Endothelial cell of umbilical vein (primary cell): ENCODE data around the gene SRPK1. TPM values are rescaled to one million over a fixed set of nuclear protein-coding genes. Genes with fewer than 3 reads are reported as not detected.

ENCODE experiments used
- BruUV-seq: library from RNA; stranded (reverse); fragments of 400-500 nt; replicated peaks from 2 replicates; lab custom pipeline; 2021; lab: Mats Ljungman, UMichigan
- CTCF ChIA-PET: fragments of 300-600, 350-600 bp; sonication (Branson Sonifier 250); formaldehyde crosslinking; loops from one replicate; lab custom pipeline; 2021; ENCODE audit warnings: antibody characterized with exemption, inconsistent platforms; lab: Charles Lee
- POLR2A ChIA-PET: fragments of 300-600, 350-600 bp; sonication (Branson Sonifier 250); formaldehyde crosslinking; loops from one replicate; lab custom pipeline; 2021; ENCODE audit warnings: antibody characterized with exemption, inconsistent platforms; lab: Charles Lee
- DNase-seq: peaks from one replicate; pipeline ENCODE4 v3.0.0-alpha.2; 2011; ENCODE audit warnings: low read depth, low spot score
- FAIRE-seq: peaks from 2 replicates; lab custom pipeline; 2011; peaks lifted over from hg19 to GRCh38; lab: Jason Lieb, UNC
- H2AFZ ChIP-seq: 2 replicates; pipeline ENCODE4 v1.6.0; 2012; ENCODE audit warnings: low read depth, low read length, control low read depth, inconsistent platforms
- H3K27ac ChIP-seq: 2 replicates; pipeline ENCODE4 v1.5.1; 2011; ENCODE audit warnings: low read depth, mild to moderate bottlenecking, control low read depth, low read length, moderate library complexity; ENCODE audit not compliant: insufficient read depth
- H3K27me3 ChIP-seq, 2 experiments: 2 replicates each; pipeline versions ENCODE4 v1.6.0 to v1.6.1; 2011; ENCODE audit warnings: low read length in 2 of 2, mixed read lengths in 1 of 2; ENCODE audit not compliant: control insufficient read depth in 2 of 2, insufficient read depth in 2 of 2
- H3K36me3 ChIP-seq, 2 experiments: 2 replicates in 1 of 2; 3 replicates in 1 of 2; pipeline ENCODE4 v1.5.1; 2011; ENCODE audit warnings: low read length in 2 of 2, mild to moderate bottlenecking in 1 of 2, moderate library complexity in 1 of 2; ENCODE audit not compliant: control insufficient read depth in 2 of 2, insufficient read depth in 2 of 2; ENCODE audit errors: extremely low read depth in 1 of 2
- H3K4me1 ChIP-seq: 3 replicates; pipeline ENCODE4 v1.5.1; 2011; ENCODE audit warnings: mild to moderate bottlenecking, low read length; ENCODE audit not compliant: control insufficient read depth, insufficient read depth; ENCODE audit errors: extremely low read depth
- H3K4me2 ChIP-seq: 2 replicates; pipeline ENCODE4 v1.6.1; 2011; ENCODE audit warnings: low read length, control low read depth, mixed read lengths; ENCODE audit not compliant: insufficient read depth
- H3K4me3 ChIP-seq, 3 experiments: fragments of 200-600 bp in 1 of 3; sonication (generic), shearing (Covaris generic) in 1 of 3; replicated peaks in 1 of 3; 2 replicates each; pipeline ENCODE4 v1.5.1; 2011 to 2016; ENCODE audit warnings: control low read depth in 3 of 3, low read length in 3 of 3, mild to moderate bottlenecking in 2 of 3, inconsistent platforms in 1 of 3, low read depth in 1 of 3, moderate library complexity in 1 of 3; ENCODE audit not compliant: insufficient read depth in 1 of 3
- H3K79me2 ChIP-seq: 2 replicates; pipeline ENCODE4 v1.6.0; 2012; ENCODE audit warnings: low read length, inconsistent platforms; ENCODE audit not compliant: control insufficient read depth, insufficient read depth
- H3K9ac ChIP-seq: replicated peaks from 2 replicates; pipeline ENCODE3; 2011; ENCODE audit warnings: low read length, control low read depth; ENCODE audit not compliant: insufficient read depth; ENCODE audit errors: extremely low read depth
- H3K9me1 ChIP-seq: replicated peaks from 3 replicates; pipeline ENCODE4 v1.6.0; 2011; ENCODE audit warnings: mild to moderate bottlenecking, low read length; ENCODE audit not compliant: control insufficient read depth, insufficient read depth; ENCODE audit errors: extremely low read depth
- H3K9me3 ChIP-seq: replicated peaks from 2 replicates; pipeline ENCODE4 v1.5.1; 2012; ENCODE audit warnings: low read length, inconsistent platforms; ENCODE audit not compliant: control insufficient read depth, insufficient read depth
- H4K20me1 ChIP-seq: replicated peaks from 2 replicates; pipeline ENCODE3; 2011; ENCODE audit warnings: mild to moderate bottlenecking, low read length; ENCODE audit not compliant: control insufficient read depth, insufficient read depth; ENCODE audit errors: extremely low read depth
- EZH2 ChIP-seq: IDR thresholded peaks from 2 replicates; pipeline ENCODE4 v1.6.1; 2012; ENCODE audit warnings: borderline replicate concordance, low read depth, mild to moderate bottlenecking, moderate library complexity, low read length, inconsistent platforms; ENCODE audit not compliant: severe bottlenecking
- FOS ChIP-seq: IDR thresholded peaks from 2 replicates; pipeline ENCODE4 v1.6.1; 2011; ENCODE audit warnings: mild to moderate bottlenecking, low read length, moderate library complexity, borderline replicate concordance; ENCODE audit not compliant: insufficient read depth
- GATA2 ChIP-seq: IDR thresholded peaks from 2 replicates; pipeline ENCODE4 v1.7.0; 2011; ENCODE audit warnings: low read depth, mild to moderate bottlenecking, moderate library complexity, mixed read lengths, low read length; ENCODE audit not compliant: insufficient read length, insufficient read depth
- JUN ChIP-seq: IDR thresholded peaks from 2 replicates; pipeline ENCODE4 v1.6.1; 2011; ENCODE audit warnings: borderline replicate concordance, low read depth; ENCODE audit not compliant: insufficient read length, insufficient read depth
- MYC ChIP-seq: IDR thresholded peaks from one replicate; pipeline ENCODE4 v1.6.1; 2011; ENCODE audit warnings: mild to moderate bottlenecking, low read depth, low read length
- POLR2A ChIP-seq: IDR thresholded peaks from 2 replicates; pipeline ENCODE4 v1.6.1; 2012; ENCODE audit warnings: low read depth, mild to moderate bottlenecking, control low read depth, low read length
- POLR2AphosphoS5 ChIP-seq: IDR thresholded peaks from 2 replicates; pipeline ENCODE4 v1.6.1; 2012; ENCODE audit warnings: low read depth, mild to moderate bottlenecking, control low read depth, low read length, moderate library complexity; ENCODE audit not compliant: insufficient read depth
- dilution Hi-C: fragments of 300-500 bp; cut with MboI; formaldehyde crosslinking; loops from one replicate; pipeline ENCODE4 v1.15.0; 2019; ENCODE audit warnings: low sequenced_read_pairs; ENCODE audit not compliant: extremely low pct_ligation_motif_present
- intact Hi-C: fragments of 100-400 bp; cut with micrococcal nuclease; formaldehyde crosslinking; loops from one replicate; pipeline ENCODE4 v1.10.0; 2022
- polyA plus RNA-seq, 4 experiments: library from polyadenylated mRNA; depleted of rRNA in 3 of 4; stranded (reverse) in 3 of 4; unstranded in 1 of 4; fragments of >200 nt; gene quantifications; 2 replicates each; pipeline versions ENCODE4 v1.2.1 to v1.2.3, GENCODE V29; 2011 to 2012; ENCODE audit warnings: missing spikeins in 1 of 4
- total RNA-seq: library from RNA; stranded (reverse); gene quantifications from 2 replicates; pipeline ENCODE4 v1.2.3, GENCODE V29; 2021
- TF ChIP-seq, protein P1 (sequence below): IDR thresholded peaks from 2 replicates; pipeline ENCODE4 v1.6.1; 2011; ENCODE audit not compliant: insufficient read depth, insufficient read length
- TF ChIP-seq, protein P2 (sequence below), 2 donors: IDR thresholded peaks; 1 replicate in 1 of 2; 2 replicates in 1 of 2; pipeline ENCODE4 v1.5.1; 2011; ENCODE audit warnings: low read length in 2 of 2, mild to moderate bottlenecking in 2 of 2, moderate library complexity in 2 of 2, control low read depth in 1 of 2, inconsistent platforms in 1 of 2, low read depth in 1 of 2; ENCODE audit not compliant: insufficient read depth in 1 of 2; ENCODE audit errors: extremely low read depth in 1 of 2

The SRPK1 gene
- total and polyA plus RNA-seq, 2 donors (not counting 3 experiments of a cell fraction or from before 2014, with no cell fraction given), result 18.9 to 72.7 TPM

DNA sequence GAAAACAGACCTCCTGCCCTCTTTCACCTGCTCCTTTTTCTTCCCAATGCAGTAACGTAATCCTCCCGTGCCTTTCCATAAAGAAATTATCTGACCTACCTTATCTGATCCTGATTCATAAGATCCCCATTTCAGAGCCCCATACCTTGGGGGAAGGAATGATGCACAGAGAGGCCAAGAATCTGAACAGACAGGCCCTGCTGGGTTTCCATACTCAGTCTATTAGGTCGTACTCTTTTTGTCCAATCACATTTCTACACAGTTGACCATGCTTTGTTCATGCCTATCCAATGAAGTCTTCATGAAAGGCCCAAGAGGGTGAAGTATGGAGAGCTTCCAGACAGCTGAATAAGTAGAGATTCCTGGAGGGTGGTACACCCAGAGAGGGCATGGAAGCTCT lies 25.3 kb downstream of the SRPK1 start:
- Histone ChIP-seq H3K4me1 (no peaks in the 10 kb centered on the region), H3K9ac (no peak overlapping the region), H3K79me2 (peaks cover 80% of the 10 kb centered on the region), H2AFZ (no peak overlapping the region), H3K27ac (no peak overlapping the region), H3K9me1 (no peaks in the 10 kb centered on the region), H3K27me3 (no peaks in the 10 kb centered on the region), H3K4me2 (no peak overlapping the region), H3K36me3 (no peaks in the 10 kb centered on the region), H3K9me3 (no peaks in the 10 kb centered on the region), H4K20me1 (no peaks in the 10 kb centered on the region), H3K4me3 (no peak overlapping the region)
- FAIRE-seq (no peak), DNase-seq (no peak)
- BruUV-seq, result no TSS peak
- dilution Hi-C loops (no loop called here), intact Hi-C loops (no loop called here)
- POLR2A ChIA-PET, result no interaction called here
- TF ChIP-seq, protein P1, sequence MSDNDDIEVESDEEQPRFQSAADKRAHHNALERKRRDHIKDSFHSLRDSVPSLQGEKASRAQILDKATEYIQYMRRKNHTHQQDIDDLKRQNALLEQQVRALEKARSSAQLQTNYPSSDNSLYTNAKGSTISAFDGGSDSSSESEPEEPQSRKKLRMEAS, result no peak
- TF ChIP-seq POLR2AphosphoS5 (no peak), JUN (no peak), FOS (no peak), GATA2 (no peak), EZH2 (no peak), POLR2A (no peak), MYC (no peak)
- TF ChIP-seq, protein P2, sequence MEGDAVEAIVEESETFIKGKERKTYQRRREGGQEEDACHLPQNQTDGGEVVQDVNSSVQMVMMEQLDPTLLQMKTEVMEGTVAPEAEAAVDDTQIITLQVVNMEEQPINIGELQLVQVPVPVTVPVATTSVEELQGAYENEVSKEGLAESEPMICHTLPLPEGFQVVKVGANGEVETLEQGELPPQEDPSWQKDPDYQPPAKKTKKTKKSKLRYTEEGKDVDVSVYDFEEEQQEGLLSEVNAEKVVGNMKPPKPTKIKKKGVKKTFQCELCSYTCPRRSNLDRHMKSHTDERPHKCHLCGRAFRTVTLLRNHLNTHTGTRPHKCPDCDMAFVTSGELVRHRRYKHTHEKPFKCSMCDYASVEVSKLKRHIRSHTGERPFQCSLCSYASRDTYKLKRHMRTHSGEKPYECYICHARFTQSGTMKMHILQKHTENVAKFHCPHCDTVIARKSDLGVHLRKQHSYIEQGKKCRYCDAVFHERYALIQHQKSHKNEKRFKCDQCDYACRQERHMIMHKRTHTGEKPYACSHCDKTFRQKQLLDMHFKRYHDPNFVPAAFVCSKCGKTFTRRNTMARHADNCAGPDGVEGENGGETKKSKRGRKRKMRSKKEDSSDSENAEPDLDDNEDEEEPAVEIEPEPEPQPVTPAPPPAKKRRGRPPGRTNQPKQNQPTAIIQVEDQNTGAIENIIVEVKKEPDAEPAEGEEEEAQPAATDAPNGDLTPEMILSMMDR (IDR thresholded peaks at IDR 0.05; ENCODE audit: extremely low read depth in 1 of 2, insufficient read depth in 1 of 2, low read depth in 1 of 2, low read length in 2 of 2), result no peak
- CTCF ChIA-PET, result no interaction called here
